ENCODE measurements around the gene PFKFB3. TPM values are rescaled to one million over a fixed set of nuclear protein-coding genes. Genes with fewer than 3 reads are reported as not detected.
A peak's percentile ranks its signal among the peaks of the same experiment; 100 is the strongest.

Gene PFKFB3
- total and polyA plus RNA-seq, 2 of the 4 experiments (the other 2 are of a cell fraction), result 34.1 to 45.5 TPM

DNA sequence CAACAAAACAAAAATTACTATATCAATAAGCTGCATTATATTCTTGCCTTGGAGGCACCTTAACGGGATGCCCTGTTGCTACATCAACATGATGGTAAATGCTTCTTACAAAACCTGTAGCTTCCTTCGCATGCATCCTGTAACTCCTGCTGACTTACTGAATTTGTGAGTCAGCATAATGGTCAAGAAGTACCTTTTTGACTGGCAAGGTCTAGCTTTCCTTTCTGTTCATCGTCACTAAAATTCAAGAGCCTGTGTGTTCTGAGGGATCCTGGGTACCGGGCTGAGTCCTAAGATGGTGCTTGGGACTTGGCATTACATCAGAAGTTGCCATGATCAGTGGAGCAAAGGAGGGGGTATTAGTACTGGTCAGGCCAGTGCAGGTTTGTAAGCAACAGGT lies 4.9 kb downstream of the PFKFB3 start:
- dilution Hi-C loops (cut with HindIII; ENCODE audit: low sequenced_read_pairs, unreplicated experiment) (no loop called here), in situ Hi-C loops (cut with MboI; ENCODE audit: low sequenced_read_pairs) (no loop called here), intact Hi-C loops (cut with micrococcal nuclease) (no loop called here)
- Histone ChIP-seq H2BK120ac (ENCODE audit: low read depth, low read length) (no peak overlapping the region), H2AFZ (replicated peaks; ENCODE audit: low read length, poor library complexity) (no peak overlapping the region), H3K56ac (ENCODE audit: extremely low read depth, insufficient read depth, low read length) (no peak overlapping the region), H3K36me3 (ENCODE audit: control insufficient read depth, insufficient read depth, low read length) (peaks cover 4% of the 10 kb centered on the region; the same call in 1 of the 2 replicates), H4K91ac (ENCODE audit: insufficient read depth, low read depth, low read length) (no peak overlapping the region), H3K18ac (ENCODE audit: low read depth, low read length) (no peak overlapping the region), H3K14ac (replicated peaks; ENCODE audit: low read depth, low read length) (no peak overlapping the region; the same call in 1 of the 2 replicates), H3K4me2 (ENCODE audit: low read depth, low read length) (no peak overlapping the region), H3K27me3 (ENCODE audit: control insufficient read depth, insufficient read depth, low read length) (no peaks in the 10 kb centered on the region), H4K20me1 (ENCODE audit: insufficient read depth, low read length) (peaks cover 82% of the 10 kb centered on the region), H2BK5ac (ENCODE audit: low read depth, low read length, poor library complexity, severe bottlenecking) (no peak overlapping the region), H3K9me3 (ENCODE audit: control insufficient read depth, insufficient read depth, low read length) (no peaks in the 10 kb centered on the region), H3K79me1 (ENCODE audit: low read depth in 1 of 2, low read length in 2 of 2) (peaks cover 0 to 66% of the 10 kb centered on the region in 2 experiments; a peak in 3 of 4 replicates), H3K27ac (ENCODE audit: insufficient read depth, low read length) (no peak overlapping the region), H2AK9ac (replicated peaks; ENCODE audit: low read depth, low read length, poor library complexity) (no peak overlapping the region), H3K9ac (ENCODE audit: low read depth, low read length) (no peak overlapping the region), H3K4me1 (ENCODE audit: control insufficient read depth, insufficient read depth, low read length) (peaks cover 18% of the 10 kb centered on the region), H3K4ac (ENCODE audit: low read depth, low read length) (no peak overlapping the region), H3K23ac (ENCODE audit: low read depth, low read length) (peak overlapping the region; percentile 21), H3K9me1 (ENCODE audit: insufficient read depth, low read length) (peaks cover 32% of the 10 kb centered on the region), H4K8ac (ENCODE audit: low read depth in 2 of 2, low read length in 2 of 2) (no peak overlapping the region), H3K4me3 (ENCODE audit: insufficient read depth, low read depth, low read length) (no peak overlapping the region), H2BK15ac (ENCODE audit: low read depth, low read length) (no peak overlapping the region), H2BK20ac (ENCODE audit: low read depth, low read length) (no peak overlapping the region), H2AK5ac (ENCODE audit: low read depth, low read length) (no peak overlapping the region), H4K5ac (ENCODE audit: low read depth, low read length) (no peak overlapping the region)
- 100% methylated on average over 2 of the region's 4 CpGs; no CpG with 5 or more reads in 1 of the 2 experiments for WGBS, 2 experiments (ENCODE audit: extremely low coverage in 2 of 2, insufficient read length in 1 of 2)
- DNase-seq, result no peak
- ATAC-seq (ENCODE audit: low read depth), result no peak
- POLR2A ChIA-PET (ENCODE audit: unreplicated experiment), result no interaction called here
- CTCF ChIA-PET, result interaction anchor here (0.5 to 2.3 kb wide), 2 partner anchors 10 to 194 kb away, joined by 4 to 13 read pairs; no protein-coding TSS in a partner anchor
- TF ChIP-seq NFE2L2 (IDR thresholded peaks at IDR 0.05; ENCODE audit: low read depth, low read length), result no peak
- peak; percentile 12; the same call in 1 of the 2 replicates for TF ChIP-seq MAFK (IDR thresholded peaks at IDR 0.05; ENCODE audit: low read depth, low read length)
- BruUV-seq (replicated peaks), result no TSS peak
